Endothelial cell of umbilical vein (primary cell): Measurements from ENCODE around the gene ELP4. TPM values are rescaled to one million over a fixed set of nuclear protein-coding genes. Genes with fewer than 3 reads are reported as not detected.
"Not testable (repeated sequence)": the region's sequence is repeated elsewhere in the genome, so short reads cannot be mapped to it uniquely, and the experiment has no call there.

Experiments used
- BruUV-seq: library from RNA; stranded (reverse); fragments of 400-500 nt; replicated peaks from 2 replicates; lab custom pipeline; 2021; lab: Mats Ljungman, UMichigan
- CTCF ChIA-PET: fragments of 300-600, 350-600 bp; sonication (Branson Sonifier 250); formaldehyde crosslinking; loops from one replicate; lab custom pipeline; 2021; ENCODE audit warnings: antibody characterized with exemption, inconsistent platforms; lab: Charles Lee
- POLR2A ChIA-PET: fragments of 300-600, 350-600 bp; sonication (Branson Sonifier 250); formaldehyde crosslinking; loops from one replicate; lab custom pipeline; 2021; ENCODE audit warnings: antibody characterized with exemption, inconsistent platforms; lab: Charles Lee
- DNase-seq: peaks from one replicate; pipeline ENCODE4 v3.0.0-alpha.2; 2011; ENCODE audit warnings: low read depth, low spot score
- FAIRE-seq: peaks from 2 replicates; lab custom pipeline; 2011; peaks lifted over from hg19 to GRCh38; lab: Jason Lieb, UNC
- H2AFZ ChIP-seq: 2 replicates; pipeline ENCODE4 v1.6.0; 2012; ENCODE audit warnings: low read depth, low read length, control low read depth, inconsistent platforms
- H3K27ac ChIP-seq: 2 replicates; pipeline ENCODE4 v1.5.1; 2011; ENCODE audit warnings: low read depth, mild to moderate bottlenecking, control low read depth, low read length, moderate library complexity; ENCODE audit not compliant: insufficient read depth
- H3K27me3 ChIP-seq, 2 experiments: 2 replicates each; pipeline versions ENCODE4 v1.6.0 to v1.6.1; 2011; ENCODE audit warnings: low read length in 2 of 2, mixed read lengths in 1 of 2; ENCODE audit not compliant: control insufficient read depth in 2 of 2, insufficient read depth in 2 of 2
- H3K36me3 ChIP-seq, 2 experiments: 2 replicates in 1 of 2; 3 replicates in 1 of 2; pipeline ENCODE4 v1.5.1; 2011; ENCODE audit warnings: low read length in 2 of 2, mild to moderate bottlenecking in 1 of 2, moderate library complexity in 1 of 2; ENCODE audit not compliant: control insufficient read depth in 2 of 2, insufficient read depth in 2 of 2; ENCODE audit errors: extremely low read depth in 1 of 2
- H3K4me1 ChIP-seq: 3 replicates; pipeline ENCODE4 v1.5.1; 2011; ENCODE audit warnings: mild to moderate bottlenecking, low read length; ENCODE audit not compliant: control insufficient read depth, insufficient read depth; ENCODE audit errors: extremely low read depth
- H3K4me2 ChIP-seq: 2 replicates; pipeline ENCODE4 v1.6.1; 2011; ENCODE audit warnings: low read length, control low read depth, mixed read lengths; ENCODE audit not compliant: insufficient read depth
- H3K4me3 ChIP-seq, 3 experiments: fragments of 200-600 bp in 1 of 3; sonication (generic), shearing (Covaris generic) in 1 of 3; replicated peaks in 1 of 3; 2 replicates each; pipeline ENCODE4 v1.5.1; 2011 to 2016; ENCODE audit warnings: control low read depth in 3 of 3, low read length in 3 of 3, mild to moderate bottlenecking in 2 of 3, inconsistent platforms in 1 of 3, low read depth in 1 of 3, moderate library complexity in 1 of 3; ENCODE audit not compliant: insufficient read depth in 1 of 3
- H3K79me2 ChIP-seq: 2 replicates; pipeline ENCODE4 v1.6.0; 2012; ENCODE audit warnings: low read length, inconsistent platforms; ENCODE audit not compliant: control insufficient read depth, insufficient read depth
- H3K9ac ChIP-seq: replicated peaks from 2 replicates; pipeline ENCODE3; 2011; ENCODE audit warnings: low read length, control low read depth; ENCODE audit not compliant: insufficient read depth; ENCODE audit errors: extremely low read depth
- H3K9me1 ChIP-seq: replicated peaks from 3 replicates; pipeline ENCODE4 v1.6.0; 2011; ENCODE audit warnings: mild to moderate bottlenecking, low read length; ENCODE audit not compliant: control insufficient read depth, insufficient read depth; ENCODE audit errors: extremely low read depth
- H3K9me3 ChIP-seq: replicated peaks from 2 replicates; pipeline ENCODE4 v1.5.1; 2012; ENCODE audit warnings: low read length, inconsistent platforms; ENCODE audit not compliant: control insufficient read depth, insufficient read depth
- H4K20me1 ChIP-seq: replicated peaks from 2 replicates; pipeline ENCODE3; 2011; ENCODE audit warnings: mild to moderate bottlenecking, low read length; ENCODE audit not compliant: control insufficient read depth, insufficient read depth; ENCODE audit errors: extremely low read depth
- EZH2 ChIP-seq: IDR thresholded peaks from 2 replicates; pipeline ENCODE4 v1.6.1; 2012; ENCODE audit warnings: borderline replicate concordance, low read depth, mild to moderate bottlenecking, moderate library complexity, low read length, inconsistent platforms; ENCODE audit not compliant: severe bottlenecking
- GATA2 ChIP-seq: IDR thresholded peaks from 2 replicates; pipeline ENCODE4 v1.7.0; 2011; ENCODE audit warnings: low read depth, mild to moderate bottlenecking, moderate library complexity, mixed read lengths, low read length; ENCODE audit not compliant: insufficient read length, insufficient read depth
- MAX ChIP-seq: IDR thresholded peaks from 2 replicates; pipeline ENCODE4 v1.6.1; 2011; ENCODE audit not compliant: insufficient read depth, insufficient read length
- MYC ChIP-seq: IDR thresholded peaks from one replicate; pipeline ENCODE4 v1.6.1; 2011; ENCODE audit warnings: mild to moderate bottlenecking, low read depth, low read length
- POLR2A ChIP-seq: IDR thresholded peaks from 2 replicates; pipeline ENCODE4 v1.6.1; 2012; ENCODE audit warnings: low read depth, mild to moderate bottlenecking, control low read depth, low read length
- POLR2AphosphoS5 ChIP-seq: IDR thresholded peaks from 2 replicates; pipeline ENCODE4 v1.6.1; 2012; ENCODE audit warnings: low read depth, mild to moderate bottlenecking, control low read depth, low read length, moderate library complexity; ENCODE audit not compliant: insufficient read depth
- dilution Hi-C: fragments of 300-500 bp; cut with MboI; formaldehyde crosslinking; loops from one replicate; pipeline ENCODE4 v1.15.0; 2019; ENCODE audit warnings: low sequenced_read_pairs; ENCODE audit not compliant: extremely low pct_ligation_motif_present
- intact Hi-C: fragments of 100-400 bp; cut with micrococcal nuclease; formaldehyde crosslinking; loops from one replicate; pipeline ENCODE4 v1.10.0; 2022
- polyA plus RNA-seq, 4 experiments: library from polyadenylated mRNA; depleted of rRNA in 3 of 4; stranded (reverse) in 3 of 4; unstranded in 1 of 4; fragments of >200 nt; gene quantifications; 2 replicates each; pipeline versions ENCODE4 v1.2.1 to v1.2.3, GENCODE V29; 2011 to 2012; ENCODE audit warnings: missing spikeins in 1 of 4
- total RNA-seq: library from RNA; stranded (reverse); gene quantifications from 2 replicates; pipeline ENCODE4 v1.2.3, GENCODE V29; 2021

Gene ELP4
- total and polyA plus RNA-seq, 2 donors (not counting 3 experiments of a cell fraction or from before 2014, with no cell fraction given): 11.6 to 16.3 TPM

- no peaks in the 10 kb centered on the region for H3K4me1 ChIP-seq
- no peaks in the 10 kb centered on the region for H3K36me3 ChIP-seq
- peaks cover under 1% of the 10 kb centered on the region for H3K9me1 ChIP-seq
- H3K27me3 ChIP-seq: no peaks in the 10 kb centered on the region
- no peak overlapping the region for H3K27ac ChIP-seq
- intact Hi-C loops: no loop called here
- no peak for TF ChIP-seq GATA2
- no peak for TF ChIP-seq EZH2
- H3K9me3 ChIP-seq: no peaks in the 10 kb centered on the region
- H4K20me1 ChIP-seq: no peaks in the 10 kb centered on the region
- no peak overlapping the region for H2AFZ ChIP-seq
- no peak overlapping the region for H3K4me2 ChIP-seq
- no peaks in the 10 kb centered on the region for H3K79me2 ChIP-seq
- H3K9ac ChIP-seq: no peak overlapping the region
- no peak overlapping the region for H3K4me3 ChIP-seq
- FAIRE-seq (no peak), DNase-seq (no peak)
- CTCF ChIA-PET: interaction anchor here (0.7 to 3.7 kb wide), 5 partner anchors 9 to 24 kb away, joined by 3 to 27 read pairs (median 3); no protein-coding TSS in a partner anchor
- no TSS peak for BruUV-seq
- POLR2A ChIA-PET: no interaction called here
- dilution Hi-C loops: no loop called here
These were observed 155.4 kb downstream of the ELP4 start for GRCh38 chr11:31664954-31665353.

- CTCF ChIA-PET: interaction anchor here (1.0 to 1.3 kb wide), 4 partner anchors 13 to 30 kb away, joined by 3 to 5 read pairs (median 4); no protein-coding TSS in a partner anchor
- H2AFZ ChIP-seq: no peak overlapping the region
- H3K9me1 ChIP-seq: peaks cover 2% of the 10 kb centered on the region
- FAIRE-seq (no peak), DNase-seq (no peak)
- intact Hi-C loops: no loop called here
- dilution Hi-C loops: no loop called here
- H3K9ac ChIP-seq: no peak overlapping the region
- no peaks in the 10 kb centered on the region for H3K9me3 ChIP-seq
- H3K4me3 ChIP-seq: no peak overlapping the region
- no peaks in the 10 kb centered on the region for H4K20me1 ChIP-seq
- H3K36me3 ChIP-seq: no peaks in the 10 kb centered on the region
- H3K4me2 ChIP-seq: no peak overlapping the region
- BruUV-seq: no TSS peak
- no peaks in the 10 kb centered on the region for H3K27me3 ChIP-seq
- H3K27ac ChIP-seq: no peak overlapping the region
- POLR2A ChIA-PET: no interaction called here
- no peaks in the 10 kb centered on the region for H3K79me2 ChIP-seq
- TF ChIP-seq POLR2A (no peak), GATA2 (no peak), MYC (no peak), EZH2 (no peak), MAX (no peak), POLR2AphosphoS5 (no peak)
- no peaks in the 10 kb centered on the region for H3K4me1 ChIP-seq
These were observed 162.1 kb downstream of the ELP4 start for GRCh38 chr11:31671681-31672080.

GRCh38 chr11:31673108-31673507 lies 163.5 kb downstream of the ELP4 start:
- CTCF ChIA-PET: interaction anchor here (1.0 kb wide), 1 partner anchor 8 kb away, joined by 3 read pairs; no protein-coding TSS in a partner anchor
- POLR2A ChIA-PET: not testable (repeated sequence)

More at GRCh38 chr11:31673108-31673507, 163.5 kb downstream of the ELP4 start:
- H3K4me3 ChIP-seq, BruUV-seq, intact Hi-C loops, H3K79me2 ChIP-seq, H3K27me3 ChIP-seq, H3K4me2 ChIP-seq, H3K4me1 ChIP-seq, H3K36me3 ChIP-seq, dilution Hi-C loops, FAIRE-seq, H3K27ac ChIP-seq, H2AFZ ChIP-seq, H3K9ac ChIP-seq, H3K9me1 ChIP-seq, DNase-seq, H4K20me1 ChIP-seq, H3K9me3 ChIP-seq: not testable (repeated sequence)
